Aorta (tissue), 5 donors: Measurements from ENCODE around the gene KAT7. TPM values are rescaled to one million over a fixed set of nuclear protein-coding genes. Genes with fewer than 3 reads are reported as not detected.

ENCODE experiments used
- ATAC-seq: fragments of 200-7000 bp; cut with Tn5 transposase; one replicate; pipeline ENCODE4 v1.9.1; 2022; ENCODE audit warnings: moderate library complexity; ENCODE audit not compliant: low FRiP score
- DNase-seq, 2 donors: peaks; one replicate each; pipeline ENCODE4 v3.0.0-alpha.2; 2020
- H3K27ac ChIP-seq, 2 donors: one replicate each; pipeline ENCODE4 v1.5.1; 2013; ENCODE audit warnings: low read length in 2 of 2, mild to moderate bottlenecking in 2 of 2, moderate library complexity in 2 of 2, control low read depth in 1 of 2, inconsistent platforms in 1 of 2, low read depth in 1 of 2
- H3K27me3 ChIP-seq, 2 donors: one replicate each; pipeline ENCODE4 v1.6.1; 2013; ENCODE audit warnings: control low read depth in 1 of 2, low read length in 1 of 2, mild to moderate bottlenecking in 1 of 2, moderate library complexity in 1 of 2; ENCODE audit not compliant: insufficient read depth in 2 of 2, control insufficient read depth in 1 of 2
- H3K36me3 ChIP-seq, 2 donors: one replicate each; pipeline ENCODE4 v1.6.1; 2013; ENCODE audit warnings: control low read depth in 1 of 2, low read length in 1 of 2, mild to moderate bottlenecking in 1 of 2; ENCODE audit not compliant: insufficient read depth in 2 of 2, control insufficient read depth in 1 of 2
- H3K4me1 ChIP-seq, 2 donors: one replicate each; pipeline ENCODE4 v1.6.1; 2013; ENCODE audit warnings: low read length in 2 of 2, control low read depth in 1 of 2, mild to moderate bottlenecking in 1 of 2, moderate library complexity in 1 of 2; ENCODE audit not compliant: insufficient read depth in 2 of 2, control insufficient read depth in 1 of 2
- H3K4me3 ChIP-seq, 2 donors: one replicate each; pipeline ENCODE4 v1.5.1; 2013; ENCODE audit warnings: low read length in 2 of 2, control low read depth in 1 of 2, mild to moderate bottlenecking in 1 of 2
- H3K9me3 ChIP-seq: one replicate; pipeline ENCODE4 v1.6.1; 2013; ENCODE audit warnings: mild to moderate bottlenecking, low read length; ENCODE audit not compliant: control insufficient read depth
- WGBS, 2 donors: extraction: QIAGEN DNeasy Blood & Tissue Kit; methylation state at CpG; one replicate each; pipeline ENCODE4 v1.1.7; 2013; 5-methylcytosine and 5-hydroxymethylcytosine counted together
- intact Hi-C, 2 donors: fragments of 100-400 bp; cut with DNase I; formaldehyde crosslinking; loops; one replicate each; pipeline versions ENCODE4 v1.14.2 to v1.15.0; 2022
- polyA plus RNA-seq, 2 donors: library from polyadenylated mRNA; stranded (reverse); fragments of 200-250 nt; gene quantifications; one replicate each; pipeline ENCODE4 v1.2.3, GENCODE V29; 2013
- total RNA-seq, 2 donors: library from RNA; stranded (reverse); fragmentation: NEBNext Ultra II Directional; extraction: Animal tissue kit (Norgen Biotek cat#: 25700); gene quantifications; one replicate each; pipeline ENCODE4 v1.2.1, GENCODE V29; 2021
- donor health status: healthy with polysubstance abuse.
- donor health status: Bipolar disorder and iron deficiency.
- donor health status: DM: no; HTN: no; CAD: no.
- donor health status: DM: no; HTN: no; CAD: no.
- donor health status: DM: yes; HTN: yes; CAD: no.

The KAT7 gene
- total and polyA plus RNA-seq, 4 donors = 6.1 to 63.9 (median 39.1) TPM

DNA sequence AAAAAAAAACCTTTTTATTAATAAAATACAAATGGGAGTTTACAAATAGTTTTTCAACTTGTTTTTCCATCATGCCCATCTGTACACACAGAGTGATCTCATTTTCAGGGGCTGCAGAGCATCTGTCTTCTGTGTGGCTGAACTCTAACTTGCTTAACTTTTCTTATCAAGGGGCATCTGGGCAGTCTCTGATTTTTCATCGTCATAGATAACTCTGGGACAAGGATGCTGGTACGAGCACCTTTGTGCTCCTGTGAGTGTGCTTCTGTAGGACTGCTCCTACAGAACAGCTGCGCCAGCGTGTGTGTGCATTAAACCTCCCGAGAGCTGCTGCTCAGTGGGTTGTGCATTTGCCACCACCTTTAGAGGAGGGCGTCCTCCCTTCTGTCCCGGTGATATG, 94.0 kb downstream of the KAT7 start:
- Histone ChIP-seq H3K4me3 (no peak overlapping the region), H3K9me3 (no peaks in the 10 kb centered on the region), H3K27me3 (no peaks in the 10 kb centered on the region), H3K27ac (no peak overlapping the region), H3K36me3 (no peaks in the 10 kb centered on the region), H3K4me1 (no peaks in the 10 kb centered on the region)
- ATAC-seq (no peak), DNase-seq (no peak)
- 56 to 60% methylated on average over 7 of the region's 7 CpGs for WGBS, 2 donors
- intact Hi-C loops = loop anchor here in 1 of 2 donors (5.0 kb wide), 1 partner anchor 115 kb away; the partner anchor contains the start of gene DLX3

Other genes starting within 250 kb of the KAT7 start
- gene NXPH3, start 212.8 kb upstream of the KAT7 start, total RNA-seq = 10 to 100 TPM; 72.0 to 87.5 TPM
- gene NXPH3, start 212.8 kb upstream of the KAT7 start, polyA plus RNA-seq = 10 to 100 TPM; 40.4 to 59.1 TPM
- gene SPOP, start 110.6 kb upstream of the KAT7 start, total RNA-seq = 100 to 1,000 TPM; 117 to 289 TPM
- gene SPOP, start 110.6 kb upstream of the KAT7 start, polyA plus RNA-seq = 10 to 100 TPM; 54.5 to 56.5 TPM
- gene SLC35B1, start 80.7 kb upstream of the KAT7 start, total RNA-seq = 10 to 100 TPM; 31.5 to 43.7 TPM
- 10 to 100 TPM; 33.2 to 37.5 TPM for gene SLC35B1, start 80.7 kb upstream of the KAT7 start, polyA plus RNA-seq
- gene FAM117A, start 24.6 kb upstream of the KAT7 start, total RNA-seq = 10 to 100 TPM; 16.9 to 17.2 TPM
- 10 to 100 TPM in 1 of 2 donors, 1 to 10 TPM in 1; 9.4 to 15.3 TPM for gene FAM117A, start 24.6 kb upstream of the KAT7 start, polyA plus RNA-seq
- gene TAC4, start 59.4 kb downstream of the KAT7 start, total RNA-seq = not detected
- gene TAC4, start 59.4 kb downstream of the KAT7 start, polyA plus RNA-seq = not detected
- gene DLX4, start 180.5 kb downstream of the KAT7 start, total RNA-seq = under 1 TPM in 1 of 2 donors, not detected in 1; 0.39 TPM
- gene DLX4, start 180.5 kb downstream of the KAT7 start, polyA plus RNA-seq = under 1 TPM in 1 of 2 donors, not detected in 1; 0.50 TPM
- gene DLX3, start 206.5 kb downstream of the KAT7 start, total RNA-seq = 1 to 10 TPM in 1 of 2 donors, under 1 TPM in 1; 0.18 to 1.3 TPM
- gene DLX3, start 206.5 kb downstream of the KAT7 start, polyA plus RNA-seq = 1 to 10 TPM in 1 of 2 donors, under 1 TPM in 1; 0.41 to 1.0 TPM